ENCODE measurements around the gene KAZALD1. TPM values are rescaled to one million over a fixed set of nuclear protein-coding genes. Genes with fewer than 3 reads are reported as not detected.

Gene KAZALD1
- total RNA-seq, 3 donors from 2014 or later = 2.8 to 4.9 (median 4.5) TPM

- Histone ChIP-seq H3K27me3 (no peaks in the 10 kb centered on the region), H3K4me1 (peaks cover 0 to 5% of the 10 kb centered on the region in 2 donors), H3K36me3 (no peaks in the 10 kb centered on the region), H3K27ac (peak overlapping the region in 1 of 2 donors; percentile 23), H3K9me3 (no peaks in the 10 kb centered on the region), H3K4me3 (no peak overlapping the region)
- intact Hi-C loops (cut with DNase I; ENCODE audit: low total_unique reads) = loop anchor here (2.0 kb wide), 1 partner anchor 20 kb away; no protein-coding TSS in a partner anchor
- no peak for DNase-seq (ENCODE audit: low spot score in 2 of 2)
- TF ChIP-seq, protein P1, sequence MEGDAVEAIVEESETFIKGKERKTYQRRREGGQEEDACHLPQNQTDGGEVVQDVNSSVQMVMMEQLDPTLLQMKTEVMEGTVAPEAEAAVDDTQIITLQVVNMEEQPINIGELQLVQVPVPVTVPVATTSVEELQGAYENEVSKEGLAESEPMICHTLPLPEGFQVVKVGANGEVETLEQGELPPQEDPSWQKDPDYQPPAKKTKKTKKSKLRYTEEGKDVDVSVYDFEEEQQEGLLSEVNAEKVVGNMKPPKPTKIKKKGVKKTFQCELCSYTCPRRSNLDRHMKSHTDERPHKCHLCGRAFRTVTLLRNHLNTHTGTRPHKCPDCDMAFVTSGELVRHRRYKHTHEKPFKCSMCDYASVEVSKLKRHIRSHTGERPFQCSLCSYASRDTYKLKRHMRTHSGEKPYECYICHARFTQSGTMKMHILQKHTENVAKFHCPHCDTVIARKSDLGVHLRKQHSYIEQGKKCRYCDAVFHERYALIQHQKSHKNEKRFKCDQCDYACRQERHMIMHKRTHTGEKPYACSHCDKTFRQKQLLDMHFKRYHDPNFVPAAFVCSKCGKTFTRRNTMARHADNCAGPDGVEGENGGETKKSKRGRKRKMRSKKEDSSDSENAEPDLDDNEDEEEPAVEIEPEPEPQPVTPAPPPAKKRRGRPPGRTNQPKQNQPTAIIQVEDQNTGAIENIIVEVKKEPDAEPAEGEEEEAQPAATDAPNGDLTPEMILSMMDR (IDR thresholded peaks at IDR 0.05) = no peak
- no peak for TF ChIP-seq POLR2A (IDR thresholded peaks at IDR 0.05)
- no peak for TF ChIP-seq POLR2AphosphoS5 (IDR thresholded peaks at IDR 0.05)
Measured at GRCh38 chr10:101040851-101041250, 20.9 kb upstream of the KAZALD1 start.

GRCh38 chr10:101041252-101041761 is 20.5 kb upstream of the KAZALD1 start:
- H3K4me3 ChIP-seq = no peak overlapping the region
- peak overlapping the region; percentile 23 to 94 for H3K27ac ChIP-seq
- H3K27me3 ChIP-seq = no peaks in the 10 kb centered on the region
- intact Hi-C loops (cut with DNase I; ENCODE audit: low total_unique reads) = loop anchor here (2.0 kb wide), 1 partner anchor 21 kb away; no protein-coding TSS in a partner anchor
- H3K9me3 ChIP-seq = no peaks in the 10 kb centered on the region
- peak; percentile 72 to 86 for DNase-seq (ENCODE audit: low spot score in 2 of 2)
- H3K36me3 ChIP-seq = no peaks in the 10 kb centered on the region
- TF ChIP-seq, protein P1 (IDR thresholded peaks at IDR 0.05) = peak; percentile 33 to 88 (median 76)
- TF ChIP-seq POLR2A (IDR thresholded peaks at IDR 0.05) (no peak), POLR2AphosphoS5 (IDR thresholded peaks at IDR 0.05) (peak in 1 of 3 donors; percentile 26)
- H3K4me1 ChIP-seq = peaks cover 0 to 5% of the 10 kb centered on the region in 2 donors

- H3K36me3 ChIP-seq = no peaks in the 10 kb centered on the region
- no peak for TF ChIP-seq POLR2A (IDR thresholded peaks at IDR 0.05)
- DNase-seq (ENCODE audit: low spot score in 2 of 2) = no peak
- intact Hi-C loops (cut with DNase I; ENCODE audit: low total_unique reads) = no loop called here
- peak overlapping the region; percentile 44 to 64 (median 57) for H3K4me3 ChIP-seq
- H3K27ac ChIP-seq = peak overlapping the region; percentile 94 to 95
- peaks cover 0 to 5% of the 10 kb centered on the region in 2 donors for H3K4me1 ChIP-seq
- H3K27me3 ChIP-seq = no peaks in the 10 kb centered on the region
- no peaks in the 10 kb centered on the region for H3K9me3 ChIP-seq
Measured at GRCh38 chr10:101042118-101042517, 19.7 kb upstream of the KAZALD1 start.

DNA sequence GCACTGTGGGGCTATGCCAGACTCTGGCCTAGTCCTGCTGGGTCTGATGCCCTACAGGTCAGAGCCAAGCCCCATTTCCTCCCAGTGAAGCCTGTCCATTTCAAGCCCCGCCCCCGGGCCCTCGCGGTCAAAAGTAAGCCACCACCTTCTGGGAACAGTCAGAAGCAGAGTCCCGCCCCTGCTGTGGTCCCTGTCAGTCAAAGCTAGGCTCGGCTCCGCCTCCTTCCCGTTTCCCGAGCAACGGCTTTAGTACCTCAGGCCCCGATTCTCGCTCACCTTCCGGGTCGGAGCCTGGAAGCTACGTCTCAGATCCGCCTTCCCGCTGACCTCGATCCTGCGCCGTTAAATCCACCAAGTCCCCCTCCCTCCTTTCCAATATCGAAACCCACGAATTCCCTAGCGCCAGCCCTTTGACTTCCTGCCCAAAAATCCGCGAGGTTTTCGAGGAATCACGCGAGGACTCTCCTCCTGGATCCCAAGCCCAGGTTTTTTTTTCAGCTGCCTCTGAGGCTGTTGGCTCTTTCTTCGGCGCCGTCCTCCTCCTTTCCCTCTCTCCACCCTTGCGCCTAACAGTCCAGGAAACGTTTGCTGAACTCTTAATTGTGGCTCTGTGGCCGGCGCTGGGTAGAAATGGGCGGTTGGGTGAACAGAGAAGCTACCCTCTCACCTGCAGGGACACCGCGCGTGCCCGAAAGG is 19.0 kb upstream of the KAZALD1 start:
- peak overlapping the region; percentile 94 to 95 for H3K27ac ChIP-seq
- peak; percentile 96 to 97 for DNase-seq (ENCODE audit: low spot score in 2 of 2)
- intact Hi-C loops (cut with DNase I; ENCODE audit: low total_unique reads) = no loop called here
- H3K4me3 ChIP-seq = peak overlapping the region; percentile 44 to 64 (median 57)
- no peaks in the 10 kb centered on the region for H3K9me3 ChIP-seq
- no peaks in the 10 kb centered on the region for H3K36me3 ChIP-seq
- peaks cover 0 to 5% of the 10 kb centered on the region in 2 donors for H3K4me1 ChIP-seq
- peak; percentile 29 for TF ChIP-seq POLR2A (IDR thresholded peaks at IDR 0.05)
- TF ChIP-seq, protein P1 (IDR thresholded peaks at IDR 0.05) = no peak
- TF ChIP-seq POLR2AphosphoS5 (IDR thresholded peaks at IDR 0.05) = peak; percentile 85 to 86 (median 85)
- H3K27me3 ChIP-seq = peaks cover 0 to 2% of the 10 kb centered on the region in 2 donors

DNA sequence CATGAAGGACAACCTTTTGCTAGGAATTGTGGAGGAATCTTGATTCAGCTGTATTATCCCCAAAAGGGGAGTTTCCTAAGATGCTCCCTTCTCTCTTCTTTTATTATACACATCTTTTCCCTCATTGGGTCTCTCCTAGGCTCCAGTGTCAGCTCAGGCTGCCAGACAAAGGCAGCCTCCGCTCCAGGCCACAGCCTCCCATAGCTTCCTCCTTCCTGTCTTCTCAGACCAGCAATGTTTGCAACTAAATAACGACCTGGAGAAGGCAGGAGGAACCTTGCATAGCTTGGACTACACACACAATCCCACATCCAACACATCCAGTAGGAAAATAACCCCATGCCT is 18.5 kb upstream of the KAZALD1 start:
- TF ChIP-seq, protein P1 (IDR thresholded peaks at IDR 0.05) = no peak
- TF ChIP-seq POLR2AphosphoS5 (IDR thresholded peaks at IDR 0.05) = no peak
- intact Hi-C loops (cut with DNase I; ENCODE audit: low total_unique reads) = no loop called here

More for the DNA sequence above, 18.5 kb upstream of the KAZALD1 start:
- peak overlapping the region; percentile 44 to 64 (median 57) for H3K4me3 ChIP-seq
- H3K27me3 ChIP-seq = peaks cover 0 to 7% of the 10 kb centered on the region in 2 donors
- no peaks in the 10 kb centered on the region for H3K9me3 ChIP-seq
- DNase-seq (ENCODE audit: low spot score in 2 of 2) = no peak
- H3K4me1 ChIP-seq = peaks cover 0 to 5% of the 10 kb centered on the region in 2 donors
- H3K27ac ChIP-seq = peak overlapping the region; percentile 94 to 95
- no peaks in the 10 kb centered on the region for H3K36me3 ChIP-seq
